Lung microvascular endothelial cell (primary cell): Measurements from ENCODE around the gene C9orf43. TPM values are rescaled to one million over a fixed set of nuclear protein-coding genes. Genes with fewer than 3 reads are reported as not detected.
"Not testable (repeated sequence)": the region's sequence is repeated elsewhere in the genome, so short reads cannot be mapped to it uniquely, and the experiment has no call there.

ENCODE experiments used
- DNase-seq, 2 donors: peaks; one replicate each; pipeline versions ENCODE4 v3.0.0 to v3.0.0-alpha.2; 2010; ENCODE audit warnings: low read depth in 2 of 2
- total RNA-seq: library from RNA; depleted of rRNA; stranded (reverse); fragments of >200 nt; gene quantifications from 2 replicates; pipeline ENCODE4 v1.2.1, GENCODE V29; 2014

Gene C9orf43
- total RNA-seq = 0.20 and 0.65 TPM in 2 replicates

GRCh38 chr9:113410207-113410864 lies at the start of gene C9orf43, which contains the start of gene POLE3:
C9orf43 (plus strand) TSS chr9:113410747; CDS start chr9:113413494, 2,747 bp downstream.
POLE3 (minus strand) TSS chr9:113410675; CDS start chr9:113410293, 382 bp downstream.
- DNase-seq = peak; percentile 97

- DNase-seq = peak in 1 of 2 donors; percentile 33
Observed at GRCh38 chr9:113361304-113362018, 49.1 kb upstream of the C9orf43 start.

- no peak for DNase-seq
Observed at GRCh38 chr9:113363336-113363735, 47.2 kb upstream of the C9orf43 start.

- DNase-seq = no peak
Observed at GRCh38 chr9:113364951-113365350, 45.6 kb upstream of the C9orf43 start.

- not testable (repeated sequence) for DNase-seq
Observed at GRCh38 chr9:113365652-113366051, 44.9 kb upstream of the C9orf43 start.

GRCh38 chr9:113368348-113368981 lies 42.1 kb upstream of the C9orf43 start:
- no peak for DNase-seq

- no peak for DNase-seq
Observed at GRCh38 chr9:113368982-113369854, 41.3 kb upstream of the C9orf43 start.

- no peak for DNase-seq
Observed at GRCh38 chr9:113369855-113370140, 40.7 kb upstream of the C9orf43 start.

- DNase-seq = no peak
Observed at GRCh38 chr9:113370806-113371325, 39.7 kb upstream of the C9orf43 start.

- no peak for DNase-seq
Observed at GRCh38 chr9:113372059-113372458, 38.5 kb upstream of the C9orf43 start.

- no peak for DNase-seq
Observed at GRCh38 chr9:113373256-113373655, 37.3 kb upstream of the C9orf43 start.

- DNase-seq = no peak
Observed at GRCh38 chr9:113373676-113374392, 36.7 kb upstream of the C9orf43 start.

- DNase-seq = peak in 1 of 2 donors; percentile 11
Observed at GRCh38 chr9:113375057-113376023, 35.2 kb upstream of the C9orf43 start.

GRCh38 chr9:113376634-113377567 lies 33.6 kb upstream of the C9orf43 start, which contains the start of gene HDHD3:
HDHD3 (minus strand) TSS chr9:113376986; CDS start chr9:113374354, 2,632 bp downstream.
- DNase-seq = peak; percentile 63 to 70

GRCh38 chr9:113379094-113379828 lies 31.3 kb upstream of the C9orf43 start:
- not testable (repeated sequence) for DNase-seq

GRCh38 chr9:113379829-113380210 lies 30.7 kb upstream of the C9orf43 start:
- not testable (repeated sequence) for DNase-seq

GRCh38 chr9:113380869-113381378 lies 29.6 kb upstream of the C9orf43 start:
- no peak for DNase-seq
